ENCODE measurements around the gene TBXT.
"Not testable (repeated sequence)": the region's sequence is repeated elsewhere in the genome, so short reads cannot be mapped to it uniquely, and the experiment has no call there.

The TBXT gene

GRCh38 chr6:166167801-166168615 is at the start of gene TBXT:
Gene TBXT (minus strand): TSS chr6:166167851. CDS start chr6:166167591, 260 bp downstream.
- peak; percentile 19 for DNase-seq

GRCh38 chr6:166207284-166207561 is 39.6 kb upstream of the TBXT start:
- DNase-seq = no peak

GRCh38 chr6:166206510-166207283 is 39.0 kb upstream of the TBXT start:
- no peak for DNase-seq

- no peak for DNase-seq
These were observed 38.4 kb upstream of the TBXT start for GRCh38 chr6:166206066-166206465.

GRCh38 chr6:166204852-166205650 is 37.4 kb upstream of the TBXT start:
- no peak for DNase-seq

GRCh38 chr6:166203641-166204222 is 36.1 kb upstream of the TBXT start:
- DNase-seq = no peak

GRCh38 chr6:166203003-166203640 is 35.5 kb upstream of the TBXT start:
- DNase-seq = no peak

- no peak for DNase-seq
These were observed 34.7 kb upstream of the TBXT start for GRCh38 chr6:166202321-166202733.

- no peak for DNase-seq
These were observed 34.2 kb upstream of the TBXT start for GRCh38 chr6:166201878-166202277.

- no peak for DNase-seq
These were observed 29.7 kb upstream of the TBXT start for GRCh38 chr6:166197361-166197760.

- DNase-seq = no peak
These were observed 28.2 kb upstream of the TBXT start for GRCh38 chr6:166195860-166196238.

- no peak for DNase-seq
These were observed 27.5 kb upstream of the TBXT start for GRCh38 chr6:166194914-166195859.

- no peak for DNase-seq
These were observed 24.9 kb upstream of the TBXT start for GRCh38 chr6:166192557-166192956.

- no peak for DNase-seq
These were observed 24.5 kb upstream of the TBXT start for GRCh38 chr6:166192136-166192535.

- no peak for DNase-seq
These were observed 12.1 kb upstream of the TBXT start for GRCh38 chr6:166179704-166180103.

- DNase-seq = no peak
These were observed 8.5 kb upstream of the TBXT start for GRCh38 chr6:166176106-166176505.

GRCh38 chr6:166175093-166175492 is 7.4 kb upstream of the TBXT start:
- DNase-seq = not testable (repeated sequence)

GRCh38 chr6:166174031-166174430 is 6.4 kb upstream of the TBXT start:
- DNase-seq = no peak

GRCh38 chr6:166173281-166173951 is 5.8 kb upstream of the TBXT start:
- no peak for DNase-seq

- DNase-seq = no peak
These were observed 4.9 kb upstream of the TBXT start for GRCh38 chr6:166172546-166172945.
